Measurements from ENCODE around the gene GRPEL2.

GRPEL2 gene, protein sequence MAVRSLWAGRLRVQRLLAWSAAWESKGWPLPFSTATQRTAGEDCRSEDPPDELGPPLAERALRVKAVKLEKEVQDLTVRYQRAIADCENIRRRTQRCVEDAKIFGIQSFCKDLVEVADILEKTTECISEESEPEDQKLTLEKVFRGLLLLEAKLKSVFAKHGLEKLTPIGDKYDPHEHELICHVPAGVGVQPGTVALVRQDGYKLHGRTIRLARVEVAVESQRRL

DNA sequence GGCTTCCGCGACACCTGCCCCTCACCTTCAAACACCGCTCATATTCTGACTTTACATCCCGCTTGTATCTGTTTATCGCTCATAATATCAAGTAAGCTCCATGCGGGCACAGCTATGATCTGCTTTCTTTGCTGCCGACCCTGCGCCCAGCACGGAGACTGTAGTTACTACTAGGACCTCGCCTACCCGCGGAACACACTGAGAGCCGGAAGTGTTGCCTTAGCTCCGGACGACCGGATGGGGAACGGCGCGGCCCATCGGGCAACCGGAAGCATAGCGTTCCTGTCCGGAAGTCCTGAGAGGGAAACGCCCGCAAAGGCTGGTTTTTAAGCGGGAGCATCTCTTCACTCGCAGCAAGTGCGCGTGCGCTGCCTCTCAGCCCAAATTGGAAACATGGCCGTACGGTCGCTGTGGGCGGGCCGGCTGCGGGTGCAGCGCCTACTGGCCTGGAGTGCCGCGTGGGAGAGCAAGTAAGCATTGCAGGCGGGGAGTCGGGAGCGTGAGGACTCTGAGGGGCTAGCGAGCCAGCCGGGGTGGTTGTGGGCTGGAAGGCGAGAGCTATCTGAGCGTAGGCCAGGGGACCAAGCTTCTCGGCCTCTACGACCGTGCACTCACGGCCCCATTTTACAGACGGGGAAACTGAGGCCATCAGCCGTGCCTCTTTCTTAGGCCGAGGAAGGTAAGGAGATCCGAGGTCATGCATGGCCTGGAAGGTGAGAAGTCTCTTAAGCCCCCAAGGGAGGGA is at the start of gene GRPEL2:
GRPEL2 (plus strand) TSS at position 353 of the 745 bp plus-strand sequence; CDS start at position 394, 41 bp downstream.
- DNase-seq: peak; percentile 97

DNA sequence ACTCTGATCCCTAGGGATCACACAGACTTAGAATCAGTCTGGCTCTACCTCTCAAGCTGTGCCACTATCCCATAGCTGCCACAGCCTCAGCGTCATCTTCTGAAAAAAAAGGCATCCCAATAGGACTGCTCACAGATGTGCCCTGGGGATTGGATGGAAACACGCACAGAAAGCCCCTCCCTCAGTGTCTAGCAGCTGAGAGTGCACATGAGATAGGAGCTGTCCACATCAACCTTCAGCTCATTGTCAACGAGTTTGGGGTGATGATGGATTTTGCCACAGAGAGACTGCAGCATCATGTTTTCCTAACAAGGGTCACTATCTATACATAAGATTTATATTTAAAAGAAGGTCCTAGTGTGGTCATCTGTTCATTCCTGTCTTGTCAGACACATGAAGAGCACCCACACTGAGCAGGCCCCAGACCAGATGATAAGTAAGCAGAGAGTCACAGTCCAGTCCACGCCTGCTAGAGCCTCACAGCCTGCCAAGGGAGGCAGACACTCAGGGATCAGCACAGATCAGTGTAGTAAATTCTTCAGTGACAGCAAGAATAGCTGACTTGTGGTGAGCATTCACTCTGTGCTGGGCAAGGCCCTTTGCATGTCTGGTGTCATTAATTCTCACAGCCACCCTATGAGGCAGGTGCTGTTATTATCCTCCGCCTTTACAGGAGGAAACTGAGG is 47.8 kb upstream of the GRPEL2 start:
- no peak for DNase-seq

DNA sequence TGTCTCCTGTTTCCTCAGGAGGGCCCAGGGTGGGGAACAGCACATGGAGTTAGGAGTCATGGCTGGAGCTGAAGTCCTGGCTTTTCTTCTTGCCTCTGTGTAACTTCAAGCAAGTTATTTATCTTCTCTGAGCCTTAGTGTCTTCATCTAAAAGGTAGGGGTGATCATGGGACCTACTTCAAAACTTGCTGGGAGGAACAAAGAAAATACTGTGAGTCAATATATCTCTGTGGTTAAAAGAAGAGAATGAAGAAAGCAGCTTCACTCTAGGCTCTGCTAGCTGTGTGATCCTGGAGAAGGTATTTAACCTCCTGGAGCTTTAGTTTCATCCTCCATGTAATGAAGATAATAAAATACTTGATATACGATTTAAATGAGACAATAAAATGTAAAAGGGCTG is 47.1 kb upstream of the GRPEL2 start:
- no peak for DNase-seq

DNA sequence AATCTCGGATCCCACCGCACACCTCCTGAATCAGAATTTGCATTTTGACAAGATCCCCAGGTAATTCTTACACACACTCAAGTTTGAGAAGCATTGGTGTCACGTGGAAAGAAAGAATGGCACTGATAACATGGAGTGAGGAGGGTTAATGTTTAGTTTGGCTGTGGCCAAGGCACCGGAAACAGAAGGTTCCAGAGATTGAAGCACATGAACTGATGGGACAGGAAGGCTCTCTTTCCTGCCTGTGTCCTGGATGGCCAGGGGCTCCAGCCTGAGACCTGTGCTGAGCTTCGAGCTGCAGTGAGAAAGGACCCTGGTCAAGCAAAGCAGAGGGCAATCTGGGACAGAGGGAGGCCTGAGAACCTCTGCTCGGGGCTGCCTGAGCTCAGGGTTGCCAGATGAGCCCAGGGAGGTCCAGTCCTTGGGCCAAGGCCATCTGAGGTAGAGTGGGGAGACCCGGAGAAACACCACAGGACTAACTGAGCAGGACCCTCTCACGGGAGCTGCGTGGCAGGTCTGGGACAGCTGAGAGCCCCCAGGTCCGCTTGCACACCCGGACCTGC is 46.4 kb upstream of the GRPEL2 start:
- DNase-seq: no peak

DNA sequence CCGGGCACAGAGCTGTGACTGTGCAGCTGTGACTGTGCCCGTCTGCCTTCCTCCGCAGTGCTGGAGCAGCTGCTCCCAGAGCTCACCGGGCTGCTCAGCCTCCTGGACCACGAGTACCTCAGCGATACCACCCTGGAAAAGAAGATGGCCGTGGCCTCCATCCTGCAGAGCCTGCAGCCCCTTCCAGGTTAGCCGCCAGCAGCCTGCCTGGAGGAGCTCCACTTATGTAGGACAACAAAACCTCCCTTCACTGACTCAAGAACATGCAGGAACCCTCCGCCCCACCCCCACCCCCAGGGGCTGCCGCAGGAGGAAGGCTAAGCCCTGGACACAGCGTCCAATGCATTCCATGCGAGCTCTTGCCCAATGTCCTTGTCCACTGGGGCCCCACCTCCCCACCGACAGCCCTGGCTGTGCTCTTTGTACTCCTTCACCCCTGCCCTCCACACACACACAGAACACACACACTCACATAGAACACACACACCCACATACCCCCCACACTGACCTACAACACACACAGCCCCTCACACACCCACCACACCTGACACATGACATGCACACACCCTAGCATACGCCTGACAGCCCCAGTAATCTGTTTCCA is 45.7 kb upstream of the GRPEL2 start:
- DNase-seq: no peak

DNA sequence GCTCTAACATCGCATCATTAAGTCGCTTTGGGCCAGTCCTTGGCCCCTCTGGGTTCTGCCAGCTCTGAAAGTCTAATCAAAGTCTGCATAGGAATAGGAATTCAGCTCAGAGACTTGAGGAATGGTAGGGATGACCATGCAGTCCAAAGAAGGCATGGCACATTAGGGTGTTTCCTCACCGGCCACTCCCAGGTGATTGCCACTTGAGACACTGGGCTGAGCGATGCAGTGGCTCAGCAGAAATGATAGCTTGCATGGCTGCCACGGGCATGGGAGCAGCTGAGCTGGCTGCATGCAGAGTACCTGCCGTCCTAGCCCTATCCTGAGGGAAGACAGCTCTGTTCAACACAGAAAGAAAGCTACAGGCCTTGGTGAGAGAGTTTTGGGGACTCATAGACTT is 44.9 kb upstream of the GRPEL2 start:
- DNase-seq: no peak

DNA sequence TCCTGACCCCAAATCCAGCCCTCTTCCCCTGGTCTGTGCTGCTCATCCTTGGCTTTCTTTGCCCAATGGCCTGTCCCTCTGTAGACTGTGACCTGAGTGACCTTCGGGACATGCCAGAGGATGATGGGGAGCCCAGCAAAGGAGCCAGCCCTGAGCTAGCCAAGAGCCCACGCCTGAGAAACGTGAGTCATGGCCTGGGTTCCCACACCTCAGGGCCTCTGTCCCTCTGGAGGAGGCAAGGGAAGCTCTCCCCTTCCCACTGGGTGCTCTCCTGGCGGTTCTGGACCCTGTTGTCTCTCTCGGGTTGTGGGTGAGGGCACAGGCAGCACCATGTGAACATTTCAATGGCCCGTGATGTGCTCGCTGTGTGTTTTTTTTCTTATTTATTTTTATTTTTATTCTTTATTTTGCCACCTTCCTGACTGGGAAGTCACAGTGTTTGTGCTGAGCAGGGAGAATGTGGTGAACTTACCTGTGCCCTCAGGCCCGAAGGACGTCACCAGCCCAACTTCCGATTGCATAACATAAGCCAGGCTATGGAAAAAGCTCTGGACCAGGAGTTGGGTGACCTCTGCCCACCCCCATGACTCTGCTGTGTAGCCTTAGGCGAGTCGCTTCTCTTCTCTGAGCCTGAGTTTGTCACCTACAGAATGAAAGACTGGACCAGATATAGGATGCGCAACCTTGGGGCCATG is 44.1 kb upstream of the GRPEL2 start:
- DNase-seq: no peak

DNA sequence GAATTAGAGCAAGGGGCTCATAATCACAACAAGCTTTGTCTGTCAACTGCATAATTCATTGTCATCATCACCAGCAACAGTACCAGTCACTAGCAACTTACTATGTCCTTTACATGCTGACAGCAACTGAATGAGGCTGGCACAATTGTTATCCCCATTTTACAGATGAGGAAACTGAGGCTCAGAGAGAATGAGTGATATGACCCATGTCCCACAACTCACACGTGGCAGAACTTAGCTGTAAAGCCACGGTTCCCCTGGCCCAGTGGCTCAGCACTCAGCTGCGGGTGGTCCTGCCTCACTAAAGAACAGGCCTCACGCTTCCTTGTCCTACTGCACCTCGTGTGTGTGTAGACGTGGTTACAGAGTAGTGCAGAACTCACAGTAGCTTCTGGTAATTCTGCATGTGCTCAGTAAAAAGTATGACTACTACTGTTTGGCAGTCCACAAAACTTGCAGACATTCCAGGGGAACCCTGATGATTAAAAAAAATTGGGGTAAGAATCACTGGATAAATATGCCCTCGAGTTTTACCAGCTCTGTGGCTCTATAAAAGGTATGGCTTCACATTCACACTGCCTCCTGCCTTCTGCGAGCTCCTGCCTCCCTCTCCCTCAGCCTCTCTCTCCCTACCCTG is 43.4 kb upstream of the GRPEL2 start:
- no peak for DNase-seq

DNA sequence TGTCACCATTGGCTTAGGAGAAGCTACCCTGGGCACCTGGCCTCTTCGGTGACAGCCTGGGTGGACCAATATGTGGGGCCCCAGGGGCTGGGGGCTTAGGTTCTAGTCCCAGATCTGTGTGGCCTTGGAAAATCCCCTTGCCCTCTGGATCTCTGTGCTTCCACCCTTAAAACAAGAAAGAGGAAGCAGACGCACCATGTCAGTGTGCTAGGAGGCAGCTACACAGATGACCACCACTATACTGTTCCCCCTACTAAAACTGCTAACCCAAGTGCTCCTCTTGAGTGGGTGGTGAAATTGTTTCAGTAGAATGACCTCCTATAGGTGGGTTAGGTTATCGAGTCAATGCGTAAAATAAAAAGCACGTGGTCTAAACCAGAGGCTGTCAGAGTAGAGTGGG is 42.7 kb upstream of the GRPEL2 start:
- no peak for DNase-seq

DNA sequence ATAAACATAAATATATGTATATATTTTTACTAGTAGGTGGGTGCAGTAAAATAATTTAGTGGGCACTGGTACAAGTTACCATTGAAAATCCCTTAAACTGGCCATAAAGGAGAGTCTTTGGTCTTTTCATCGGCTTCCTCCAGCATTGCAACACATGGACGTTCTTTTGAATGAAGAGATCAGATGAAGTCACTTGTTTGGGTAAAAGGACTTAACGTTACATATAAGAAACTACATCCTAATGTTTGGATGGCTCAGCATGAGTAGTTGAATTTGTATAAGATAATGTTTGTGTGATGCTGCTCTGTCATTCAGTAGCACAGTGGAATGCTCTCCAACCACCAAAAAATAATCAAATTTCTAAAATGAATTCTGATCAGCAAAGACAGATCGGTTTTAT is 42.1 kb upstream of the GRPEL2 start:
- DNase-seq: no peak

DNA sequence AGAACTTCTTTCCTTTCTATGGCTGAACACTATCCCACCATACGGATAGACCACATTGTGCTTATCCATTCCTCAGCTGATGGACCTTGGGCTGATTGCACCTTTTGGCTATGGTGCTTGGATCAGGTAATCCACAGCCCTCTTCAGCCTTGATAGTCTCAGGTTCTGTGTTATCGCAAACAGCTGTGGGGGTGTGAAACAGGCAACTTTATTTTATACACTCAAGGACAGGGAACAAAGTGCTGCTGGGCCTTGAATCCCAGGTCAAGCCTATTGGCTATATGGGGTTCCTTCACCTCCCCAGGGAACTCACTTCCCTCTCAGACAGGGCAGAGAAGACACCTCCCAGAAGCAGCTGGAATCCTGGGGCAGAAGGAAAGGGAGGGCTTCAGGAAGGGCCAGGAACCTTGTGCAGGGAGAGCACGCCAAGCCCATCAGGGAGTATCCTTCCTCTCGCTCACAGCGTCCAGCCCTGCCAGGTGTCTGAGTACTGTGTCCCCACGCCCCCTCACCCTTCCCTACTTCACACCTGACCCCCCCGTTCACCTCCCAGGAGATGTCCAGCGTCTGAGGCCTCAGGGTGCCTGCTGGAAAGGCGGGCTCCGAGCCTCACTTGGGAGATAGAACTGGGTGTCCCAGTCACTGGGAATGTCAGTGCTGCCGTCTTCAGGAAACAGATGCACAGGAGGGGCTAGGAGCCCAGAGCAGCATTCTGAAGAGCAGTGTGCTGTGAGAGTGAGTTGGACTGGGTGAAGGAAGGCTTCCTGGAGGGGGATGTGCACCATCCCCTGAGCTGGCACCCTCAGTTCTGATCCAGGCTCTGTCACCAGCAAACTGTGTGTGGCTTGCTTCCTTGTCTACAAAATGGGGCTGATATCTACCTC is 40.9 kb upstream of the GRPEL2 start:
- no peak for DNase-seq

DNA sequence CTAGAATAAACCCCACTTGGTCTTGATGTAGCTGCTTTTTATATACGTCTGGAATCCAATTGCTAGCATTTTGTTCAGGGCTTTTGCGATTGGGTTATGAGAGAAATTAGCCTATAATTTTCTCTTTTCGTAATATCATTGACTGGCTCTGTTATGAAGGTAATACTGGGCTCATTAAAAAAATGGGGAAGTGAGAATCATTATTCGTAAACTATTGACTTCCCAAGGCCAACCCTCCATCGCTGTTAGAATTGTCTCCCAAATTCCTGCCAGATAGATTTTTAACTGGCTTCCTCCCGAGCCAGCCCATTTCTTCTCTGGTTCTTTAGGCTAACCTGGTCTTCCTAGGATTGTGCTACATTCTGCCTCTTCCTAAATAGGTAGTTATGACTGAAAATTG is 35.9 kb upstream of the GRPEL2 start:
- no peak for DNase-seq

DNA sequence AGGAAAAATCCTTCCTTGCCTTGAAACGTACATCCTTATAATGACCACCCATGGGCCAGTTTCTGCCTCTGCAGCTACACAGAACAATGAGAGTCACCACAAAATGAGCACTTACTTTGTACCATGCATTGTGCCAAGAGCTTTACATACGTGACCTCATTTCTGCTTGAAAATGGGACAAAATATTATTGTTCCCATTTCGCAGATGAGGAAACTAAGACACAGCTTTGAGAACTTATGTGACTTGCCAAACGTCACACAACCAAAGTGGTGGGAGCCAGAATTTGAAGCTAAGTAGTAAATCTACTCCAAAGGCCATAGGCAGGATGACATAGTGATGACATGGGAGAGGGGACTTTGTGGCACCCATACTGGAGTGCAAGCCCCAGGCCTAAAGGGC is 34.8 kb upstream of the GRPEL2 start:
- no peak for DNase-seq

DNA sequence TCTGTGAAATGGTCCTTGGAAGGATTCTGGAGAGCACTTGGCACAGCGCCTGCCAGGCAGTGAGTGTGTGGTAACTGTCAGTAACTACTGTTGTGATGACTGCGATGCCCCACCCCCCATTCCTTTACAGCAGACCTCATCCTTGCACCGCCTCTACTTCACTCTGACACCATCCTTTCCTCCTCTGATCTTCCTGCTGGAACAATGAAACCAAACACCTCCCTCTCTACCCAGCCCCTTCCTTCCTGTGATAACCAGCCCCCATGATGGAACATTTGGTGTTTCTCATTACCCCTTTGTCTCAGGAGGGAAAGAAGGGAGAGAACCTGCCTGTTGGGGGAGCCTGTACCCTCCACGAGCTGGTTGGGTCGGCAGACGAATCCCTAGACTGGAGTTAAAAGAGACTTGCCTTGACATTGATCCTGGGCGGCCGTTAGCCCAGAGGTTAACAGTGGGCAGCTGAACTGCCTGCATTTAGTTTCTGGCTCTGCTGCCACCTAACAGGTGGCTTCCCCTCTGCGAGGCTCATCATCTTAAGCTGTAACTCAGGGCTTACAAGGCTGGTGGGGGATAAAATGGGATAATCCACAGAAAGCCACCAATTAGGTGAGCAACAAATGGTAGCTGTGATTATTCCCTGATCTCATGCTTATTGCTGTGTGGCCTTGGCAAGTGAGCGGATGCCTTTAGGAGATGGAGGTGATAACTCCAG is 34.2 kb upstream of the GRPEL2 start:
- no peak for DNase-seq

DNA sequence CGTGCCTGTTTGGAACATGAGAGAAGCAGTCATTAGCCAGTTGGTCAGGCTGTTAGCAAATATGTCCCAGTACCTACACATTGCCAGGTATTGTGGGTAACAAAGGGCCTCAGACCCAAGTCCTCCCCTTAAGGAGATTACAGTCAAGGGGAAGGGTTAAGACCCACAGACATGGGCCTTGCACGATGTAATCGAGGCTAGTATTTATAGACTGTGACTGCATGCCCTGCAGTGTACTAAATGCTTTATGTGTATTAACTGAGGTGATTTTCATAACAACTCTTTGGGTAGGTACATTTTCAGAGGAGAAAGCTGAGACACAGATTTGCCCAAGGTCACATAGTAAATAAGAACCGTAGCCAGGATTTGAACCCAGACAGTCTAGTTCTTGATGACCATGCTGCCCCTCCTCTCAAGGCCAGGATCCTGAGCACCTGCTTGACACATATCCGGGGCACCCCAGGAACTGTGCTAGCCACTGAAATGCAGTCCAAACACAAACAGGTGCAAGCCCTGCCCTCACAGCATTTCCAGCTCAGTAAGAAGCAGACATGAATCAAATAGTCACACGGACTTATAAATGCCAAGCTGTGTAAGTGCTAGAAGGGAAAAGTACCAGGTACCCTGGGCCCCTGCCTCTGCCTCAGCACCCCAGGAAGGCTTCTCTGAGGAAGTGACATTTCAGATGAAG is 32.0 kb upstream of the GRPEL2 start:
- no peak for DNase-seq

DNA sequence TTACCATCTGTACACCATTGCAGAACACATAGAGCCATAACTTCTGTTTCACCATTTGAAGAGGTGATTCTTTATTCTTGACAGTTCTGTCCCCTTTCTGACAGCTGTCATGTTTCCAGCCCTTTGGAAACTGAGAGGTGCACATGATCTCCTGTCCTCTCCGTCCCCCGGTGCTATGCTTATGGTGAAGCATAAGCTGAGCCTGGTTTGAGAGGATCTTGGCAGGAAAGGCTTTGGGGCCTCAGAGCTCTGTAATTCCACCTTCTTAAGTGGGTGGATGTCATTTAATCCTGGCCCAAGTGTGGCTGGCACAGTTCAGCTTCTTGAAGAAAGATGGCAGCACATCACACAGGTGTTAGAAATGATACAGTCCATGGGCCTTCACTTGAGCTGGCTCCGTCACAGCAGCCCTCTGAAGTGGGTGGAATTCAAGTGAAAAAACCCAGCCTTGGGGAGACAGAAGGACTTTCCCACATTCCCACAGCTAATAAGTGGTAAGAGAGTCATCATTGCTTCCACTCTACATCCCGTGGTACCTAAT is 30.7 kb upstream of the GRPEL2 start:
- DNase-seq: no peak

DNA sequence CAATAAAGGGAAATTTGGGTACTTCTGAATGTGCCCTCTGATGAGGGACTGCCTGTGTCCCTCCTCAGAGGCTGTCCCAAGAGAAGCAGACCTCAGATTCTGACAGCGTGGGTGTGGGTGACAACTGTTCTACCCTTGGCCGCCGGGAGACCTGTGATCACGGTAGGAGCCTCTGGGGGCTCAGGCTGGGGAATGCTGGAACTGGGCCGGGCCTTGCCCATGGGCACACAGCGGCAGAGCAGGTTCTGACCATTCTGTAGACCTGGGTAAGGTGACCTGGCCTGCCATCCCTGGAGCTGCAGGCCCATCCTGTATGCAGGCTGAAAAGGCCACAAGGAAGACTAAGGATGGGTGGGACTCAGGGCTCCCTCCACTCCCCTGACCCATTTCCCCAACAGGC is 29.5 kb upstream of the GRPEL2 start:
- no peak for DNase-seq

DNA sequence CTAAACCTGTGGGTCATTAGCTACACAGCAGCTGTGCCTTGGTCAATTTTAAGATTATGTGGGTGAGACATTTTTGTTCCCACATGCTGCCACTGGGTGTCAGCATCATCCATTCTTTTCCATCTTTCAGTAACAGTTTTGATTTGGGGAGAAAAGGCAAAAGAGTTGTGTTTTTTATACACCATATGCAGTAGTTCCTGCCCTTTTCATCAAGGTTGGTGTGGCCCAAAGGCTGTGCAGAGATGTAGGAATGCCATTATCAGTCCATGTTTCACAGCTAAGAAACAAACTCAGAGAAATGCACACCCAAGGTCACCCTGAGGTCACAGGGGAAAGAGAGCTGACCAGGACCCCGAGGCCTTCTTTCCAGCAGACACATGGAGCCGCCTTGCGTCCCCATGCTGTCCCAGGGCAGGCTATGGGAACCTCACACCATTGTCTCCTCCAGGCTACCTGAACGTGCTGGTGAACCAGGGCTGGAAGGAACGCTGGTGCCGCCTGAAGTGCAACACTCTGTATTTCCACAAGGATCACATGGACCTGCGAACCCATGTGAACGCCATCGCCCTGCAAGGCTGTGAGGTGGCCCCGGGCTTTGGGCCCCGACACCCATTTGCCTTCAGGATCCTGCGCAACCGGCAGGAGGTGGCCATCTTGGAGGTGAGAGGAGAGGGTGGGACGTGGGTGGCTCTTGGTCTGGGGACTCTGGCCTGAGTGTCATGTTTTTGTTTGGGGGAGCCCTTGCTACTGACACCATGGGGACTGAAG is 27.8 kb upstream of the GRPEL2 start:
- peak; percentile 54 for DNase-seq

DNA sequence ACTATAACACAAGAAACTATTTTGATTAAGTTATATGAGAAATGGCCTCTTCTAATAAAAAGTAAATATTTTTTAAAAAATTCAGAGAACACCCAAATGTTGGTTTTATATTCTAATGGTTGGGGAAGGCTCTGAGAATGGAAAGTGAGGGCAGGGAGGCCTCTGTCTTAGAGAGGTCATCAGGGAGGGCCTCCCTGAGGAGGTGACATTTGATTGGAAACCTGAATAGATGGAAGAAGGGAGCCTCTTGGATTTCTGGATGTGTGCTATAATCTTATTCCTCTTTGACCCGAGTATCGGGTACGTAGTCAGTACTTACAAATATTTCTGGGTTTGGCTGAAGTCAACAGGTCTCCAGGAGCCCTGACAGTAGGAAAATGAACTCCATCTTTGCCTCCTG is 26.1 kb upstream of the GRPEL2 start:
- no peak for DNase-seq
